ENCODE measurements around the gene NBPF15.
A peak's percentile ranks its signal among the peaks of the same experiment; 100 is the strongest.
"Not testable (repeated sequence)": the region's sequence is repeated elsewhere in the genome, so short reads cannot be mapped to it uniquely, and the experiment has no call there.

NBPF15 gene, protein sequence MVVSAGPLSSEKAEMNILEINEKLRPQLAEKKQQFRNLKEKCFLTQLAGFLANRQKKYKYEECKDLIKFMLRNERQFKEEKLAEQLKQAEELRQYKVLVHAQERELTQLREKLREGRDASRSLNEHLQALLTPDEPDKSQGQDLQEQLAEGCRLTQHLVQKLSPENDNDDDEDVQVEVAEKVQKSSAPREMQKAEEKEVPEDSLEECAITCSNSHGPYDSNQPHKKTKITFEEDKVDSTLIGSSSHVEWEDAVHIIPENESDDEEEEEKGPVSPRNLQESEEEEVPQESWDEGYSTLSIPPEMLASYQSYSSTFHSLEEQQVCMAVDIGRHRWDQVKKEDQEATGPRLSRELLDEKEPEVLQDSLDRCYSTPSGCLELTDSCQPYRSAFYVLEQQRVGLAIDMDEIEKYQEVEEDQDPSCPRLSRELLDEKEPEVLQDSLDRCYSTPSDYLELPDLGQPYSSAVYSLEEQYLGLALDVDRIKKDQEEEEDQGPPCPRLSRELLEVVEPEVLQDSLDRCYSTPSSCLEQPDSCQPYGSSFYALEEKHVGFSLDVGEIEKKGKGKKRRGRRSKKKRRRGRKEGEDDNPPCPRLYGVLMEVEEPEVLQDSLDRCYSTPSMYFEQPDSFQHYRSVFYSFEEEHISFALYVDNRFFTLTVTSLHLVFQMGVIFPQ

DNA sequence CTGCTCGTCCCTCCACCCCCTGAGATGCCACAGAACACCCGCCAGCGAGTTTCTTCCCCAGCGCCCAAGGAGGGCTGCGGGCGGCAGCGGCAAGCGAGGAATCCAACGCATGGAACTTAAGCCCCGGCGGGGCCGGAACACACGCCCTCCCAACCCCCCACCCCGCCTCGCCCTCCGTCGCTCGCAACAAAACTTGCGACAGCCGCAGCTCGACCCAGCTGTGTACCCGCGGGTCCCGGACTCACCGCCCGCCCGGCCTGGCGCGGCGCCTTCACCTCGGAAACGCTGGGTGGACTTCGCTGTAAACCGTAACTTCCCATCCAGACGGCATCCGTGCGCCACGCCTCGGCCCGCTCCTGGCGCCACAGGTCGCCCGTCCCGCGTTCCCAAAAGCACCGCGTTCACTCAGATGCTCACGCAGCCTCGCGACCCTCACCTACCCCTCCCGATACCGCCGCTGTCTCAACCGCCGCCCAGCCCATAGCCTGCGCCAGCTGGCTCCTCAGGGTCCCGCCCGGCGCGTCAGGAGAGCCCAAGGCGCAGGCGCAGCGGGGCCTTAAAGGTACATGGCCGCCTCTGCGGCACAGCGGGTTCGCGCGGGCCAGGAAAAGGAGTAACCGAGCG is at the start of gene NBPF15:
TSS of gene NBPF15 (minus strand) at position 534 of the 624 bp plus-strand sequence. CDS start 21,666 bp downstream, outside the sequence.
- DNase-seq (ENCODE audit: low read depth), result peak; percentile 61

DNA sequence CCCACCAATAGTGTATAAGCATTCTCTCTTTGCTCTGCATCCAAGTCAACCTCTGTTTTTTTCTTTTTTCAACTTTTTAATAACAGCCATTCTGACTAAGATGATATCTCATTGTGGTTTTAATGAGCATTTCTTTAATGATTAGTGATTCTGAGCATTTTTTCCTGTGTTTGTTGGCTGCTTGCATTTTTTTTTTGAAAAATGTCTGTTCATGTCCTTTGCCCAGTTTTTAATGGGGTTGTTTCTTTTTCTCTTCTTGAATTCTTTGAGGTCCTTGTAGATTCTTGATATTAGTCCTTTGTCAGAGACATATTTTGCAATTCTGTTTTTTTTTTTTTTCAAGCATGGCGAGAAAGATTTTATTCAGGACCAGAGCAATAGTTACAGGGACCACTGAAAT is 35.0 kb upstream of the NBPF15 start:
- DNase-seq (ENCODE audit: low read depth), result not testable (repeated sequence)

DNA sequence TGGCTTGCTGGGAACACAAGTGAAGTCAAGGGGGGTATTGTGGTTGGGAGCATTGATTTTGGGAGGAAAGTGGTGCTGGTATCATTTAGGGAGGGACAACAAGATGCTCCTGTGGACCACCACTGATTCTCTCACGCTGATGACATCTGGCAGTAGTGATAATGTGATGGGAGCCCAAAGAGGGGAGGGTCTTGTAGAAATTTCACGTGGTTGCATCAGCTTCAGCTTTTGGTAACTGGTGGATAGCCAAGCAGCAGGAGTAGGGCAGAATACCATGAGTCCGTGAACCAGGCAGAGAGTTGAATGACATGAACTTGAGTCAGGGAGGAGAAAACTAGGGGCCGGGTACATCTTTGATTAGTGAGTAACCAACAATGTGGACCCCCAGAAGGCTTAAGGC is 32.7 kb upstream of the NBPF15 start:
- DNase-seq (ENCODE audit: low read depth), result not testable (repeated sequence)

DNA sequence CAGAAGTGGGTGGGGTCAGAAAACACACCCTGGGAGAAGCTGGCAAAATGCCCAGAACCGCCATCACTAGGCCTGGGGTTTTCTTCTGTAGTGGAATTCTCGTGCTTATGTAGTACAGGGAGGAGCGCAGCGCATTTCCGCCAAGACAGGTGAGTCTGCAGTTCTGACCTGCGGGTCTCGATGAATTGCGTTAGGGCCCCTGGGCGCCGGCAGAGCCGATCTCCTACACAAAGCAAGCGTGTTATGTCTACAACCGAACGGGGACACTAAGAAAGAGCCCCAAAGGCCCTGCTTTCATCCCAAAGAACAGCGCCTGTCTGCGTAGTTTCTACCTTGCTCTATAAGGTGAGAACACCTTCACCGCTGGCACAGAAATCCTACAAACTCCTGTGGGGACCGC is 28.9 kb upstream of the NBPF15 start:
- DNase-seq (ENCODE audit: low read depth), result not testable (repeated sequence)

DNA sequence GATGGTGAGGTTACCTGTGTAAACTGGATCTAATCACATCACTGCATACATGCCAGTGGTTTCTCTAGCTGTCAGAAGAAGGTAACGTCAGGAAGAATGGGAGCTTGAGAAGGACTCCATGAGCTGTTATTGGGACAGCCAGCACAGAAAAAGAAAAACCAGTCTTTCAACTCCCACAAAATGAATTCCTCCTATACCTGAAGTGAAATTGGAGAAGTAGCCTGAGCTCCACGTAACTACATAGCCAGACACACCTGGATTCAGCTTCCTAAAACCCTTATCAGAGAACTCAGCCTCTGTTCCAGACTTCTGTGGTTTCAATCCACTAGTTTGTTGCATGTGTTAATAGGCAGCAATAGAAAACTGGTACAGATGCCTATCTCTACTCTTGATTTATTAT is 25.5 kb upstream of the NBPF15 start:
- DNase-seq (ENCODE audit: low read depth), result not testable (repeated sequence)

DNA sequence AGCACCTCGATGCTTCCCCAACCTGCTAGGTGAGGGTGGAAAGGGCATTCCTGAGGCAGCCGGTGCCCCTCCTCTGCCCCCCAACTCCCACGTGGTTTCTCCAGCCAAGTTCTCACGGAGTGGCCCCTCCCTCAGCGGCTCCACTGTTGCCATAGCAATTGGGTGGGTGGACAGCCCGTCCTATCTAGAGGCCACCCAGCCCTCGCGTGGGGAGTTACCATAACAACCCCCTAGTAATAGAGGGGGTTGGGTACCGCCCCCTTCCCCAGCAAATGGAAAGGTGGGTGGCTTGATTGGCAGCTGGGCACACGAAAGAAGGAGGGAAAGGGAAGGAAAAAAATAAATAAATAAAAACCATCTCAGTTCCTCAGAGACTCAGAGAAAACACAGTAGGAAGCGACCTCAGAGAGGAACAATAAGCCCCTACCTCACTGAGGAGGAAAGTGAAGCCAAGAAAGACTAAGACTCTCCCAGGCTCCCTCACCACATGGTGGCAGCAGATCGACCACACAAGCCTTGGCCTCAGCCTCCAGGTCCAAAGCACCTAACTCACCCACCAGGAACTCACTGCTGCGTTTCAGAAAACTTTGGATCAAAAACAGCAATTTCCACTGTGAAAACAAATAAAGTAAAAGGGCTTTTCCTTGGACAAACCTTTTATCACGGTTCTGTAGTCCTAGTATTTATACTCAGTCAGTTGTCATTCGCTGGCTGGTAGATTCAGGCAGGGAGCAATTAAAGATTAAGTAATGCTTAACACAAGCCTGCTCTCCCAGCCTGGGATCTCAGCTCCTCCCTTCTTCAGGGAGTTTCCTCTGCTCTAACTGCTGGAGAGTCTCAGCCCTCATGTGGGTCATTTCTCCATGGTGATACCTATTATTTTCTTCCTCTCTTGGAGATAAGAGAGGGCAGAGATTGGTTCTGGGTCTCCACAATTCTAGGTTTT is 23.9 kb upstream of the NBPF15 start:
- DNase-seq (ENCODE audit: low read depth), result not testable (repeated sequence)

DNA sequence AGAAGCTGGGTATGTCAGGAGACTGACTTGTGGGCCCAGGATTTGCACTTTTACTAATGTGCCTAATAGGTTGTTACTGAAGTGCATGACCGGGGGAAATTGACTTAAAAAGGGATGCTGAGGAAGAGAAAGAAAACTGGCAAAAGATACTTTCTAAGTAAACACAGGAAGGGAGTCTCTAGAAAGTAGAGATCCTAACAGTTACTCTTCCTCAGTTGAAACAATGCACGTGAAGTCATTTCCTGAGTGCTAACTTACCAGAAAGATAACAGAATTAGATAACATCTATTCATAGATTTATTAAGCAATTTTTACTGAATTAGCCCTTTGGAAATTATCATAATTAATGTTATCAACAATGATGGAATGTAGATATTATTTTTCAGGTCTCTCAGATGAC is 12.4 kb upstream of the NBPF15 start:
- DNase-seq (ENCODE audit: low read depth), result not testable (repeated sequence)

DNA sequence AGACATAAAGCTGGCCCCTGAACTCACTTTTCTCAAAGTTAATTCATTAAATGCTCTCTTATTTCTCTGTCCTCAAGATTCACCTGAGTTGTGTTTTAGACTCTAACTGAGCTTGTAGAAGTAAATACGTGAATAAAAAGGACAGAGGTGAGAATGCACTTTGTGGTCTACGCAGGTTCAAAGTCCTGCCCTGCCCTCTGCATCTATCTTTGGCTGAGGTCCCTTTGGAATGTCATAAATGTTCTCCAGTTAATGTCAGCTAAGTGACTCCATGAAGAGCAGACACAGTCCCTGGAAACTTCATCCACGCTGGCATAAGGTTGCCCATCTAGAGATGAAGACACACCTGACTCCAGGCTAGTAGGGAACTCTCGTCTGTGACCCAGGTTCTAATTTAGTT is 10.0 kb upstream of the NBPF15 start:
- not testable (repeated sequence) for DNase-seq (ENCODE audit: low read depth)

DNA sequence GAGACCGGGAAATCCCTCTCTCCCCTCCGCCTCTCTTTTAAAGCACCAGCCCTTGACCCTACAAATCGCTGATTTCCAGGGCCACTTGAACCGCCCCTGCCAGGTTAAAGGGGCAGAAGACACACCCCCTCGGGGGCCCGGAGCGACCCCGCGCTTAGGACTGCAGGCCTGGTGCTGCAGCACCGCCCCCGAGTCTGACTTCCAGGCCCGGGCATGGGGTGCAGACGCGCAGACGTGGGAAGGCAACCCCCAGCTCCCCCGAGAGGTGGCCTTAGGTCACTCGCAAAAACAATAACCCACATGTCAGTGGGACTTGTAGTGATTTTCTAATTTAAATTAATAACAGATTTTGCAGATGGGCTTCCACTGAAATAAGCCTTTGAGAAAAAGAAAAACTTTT is 309 bp upstream of the NBPF15 start:
- not testable (repeated sequence) for DNase-seq (ENCODE audit: low read depth)

DNA sequence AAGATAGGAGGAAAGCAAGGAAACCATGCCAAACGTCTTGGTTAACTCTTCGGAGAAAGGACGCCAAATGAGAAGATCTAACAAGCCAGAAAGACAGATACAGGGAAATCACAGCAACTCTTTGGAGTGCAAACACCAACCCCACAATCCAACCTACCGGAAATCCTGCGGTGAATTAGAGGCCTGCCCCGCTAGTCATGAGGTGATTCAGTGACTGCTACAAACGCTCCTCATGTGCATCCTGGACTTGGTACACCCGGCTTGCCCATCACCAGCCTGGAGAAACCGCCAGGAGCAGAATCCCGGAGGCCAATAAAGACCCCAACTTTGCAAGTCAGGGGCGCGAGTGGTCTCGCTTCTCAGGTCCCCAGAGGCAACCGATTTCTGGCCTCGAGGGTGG is 783 bp downstream of the NBPF15 start:
- DNase-seq (ENCODE audit: low read depth), result not testable (repeated sequence)

DNA sequence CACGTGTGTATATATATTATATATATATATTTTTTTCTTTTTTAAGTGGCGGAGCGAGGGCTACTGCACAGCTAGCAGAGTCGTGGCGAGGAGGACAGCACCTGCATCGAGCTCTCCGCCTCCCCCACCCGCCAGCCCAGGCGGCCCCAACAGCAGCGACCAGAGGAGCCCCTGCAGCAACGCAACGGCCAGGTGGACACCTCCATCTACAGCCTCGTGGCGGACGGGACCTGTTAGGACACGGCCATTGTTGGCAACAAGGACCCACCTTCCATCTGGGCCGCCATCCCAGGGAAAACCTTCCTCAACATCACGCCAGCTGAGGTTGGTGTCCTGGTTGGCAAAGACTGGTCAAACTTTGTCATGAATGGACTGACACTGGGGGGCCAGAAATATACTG is 19.1 kb downstream of the NBPF15 start:
- DNase-seq (ENCODE audit: low read depth), result not testable (repeated sequence)

DNA sequence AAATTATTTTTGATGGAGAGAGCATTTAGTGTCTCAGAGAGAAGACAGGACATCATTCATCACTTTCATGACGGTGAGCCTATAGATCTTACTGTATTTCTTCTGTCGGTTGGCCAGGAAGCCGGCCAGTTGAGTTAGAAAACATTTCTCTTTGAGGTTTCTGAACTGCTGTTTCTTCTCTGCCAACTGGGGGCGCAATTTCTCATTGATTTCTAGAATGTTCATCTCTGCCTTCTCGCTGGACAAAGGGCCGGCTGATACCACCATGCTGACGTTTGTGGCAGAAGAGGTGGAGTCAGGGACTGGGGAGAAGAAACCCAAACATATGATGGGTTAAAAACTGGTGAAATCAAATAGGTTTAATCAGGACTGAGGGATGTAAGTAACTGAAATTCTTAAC is 21.7 kb downstream of the NBPF15 start:
- DNase-seq (ENCODE audit: low read depth), result not testable (repeated sequence)

DNA sequence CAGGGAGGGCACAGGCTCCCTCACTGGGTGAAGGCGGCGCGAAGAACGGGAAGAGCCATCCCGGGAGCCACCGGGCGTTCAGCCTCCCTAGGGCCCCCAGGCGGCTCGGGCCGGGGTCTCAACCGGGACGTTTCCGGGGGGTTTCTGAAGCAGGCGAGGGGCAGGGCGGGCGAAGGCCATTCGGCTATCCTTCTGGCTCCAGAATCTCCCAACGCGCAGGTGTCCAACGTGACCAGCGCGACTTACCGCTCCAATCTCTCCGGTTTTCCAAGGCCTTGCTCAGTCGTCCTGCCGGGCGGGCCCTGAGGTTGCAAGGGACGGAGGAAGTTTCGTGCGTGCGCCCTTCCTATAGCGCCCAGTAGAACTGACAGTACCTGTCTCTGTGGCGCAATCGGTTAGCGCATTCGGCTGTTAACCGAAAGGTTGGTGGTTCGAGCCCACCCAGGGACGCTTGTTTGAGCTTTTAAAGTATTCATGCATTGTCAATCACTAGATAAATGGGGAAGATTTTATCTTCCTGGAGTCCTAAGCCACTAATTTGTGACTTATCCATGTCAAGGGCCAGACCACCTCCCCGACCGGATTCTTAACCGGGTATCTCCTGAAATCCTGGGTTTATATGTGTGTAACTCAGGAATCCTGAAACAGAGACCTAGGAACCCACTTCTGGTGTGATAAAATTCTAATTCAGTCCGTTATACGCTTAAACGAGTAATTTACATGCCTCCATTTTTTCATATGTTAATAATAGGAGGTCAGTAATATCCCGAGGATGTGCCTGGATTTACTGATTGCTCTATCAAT is 42.4 kb downstream of the NBPF15 start:
- peak; percentile 67 for DNase-seq (ENCODE audit: low read depth)

DNA sequence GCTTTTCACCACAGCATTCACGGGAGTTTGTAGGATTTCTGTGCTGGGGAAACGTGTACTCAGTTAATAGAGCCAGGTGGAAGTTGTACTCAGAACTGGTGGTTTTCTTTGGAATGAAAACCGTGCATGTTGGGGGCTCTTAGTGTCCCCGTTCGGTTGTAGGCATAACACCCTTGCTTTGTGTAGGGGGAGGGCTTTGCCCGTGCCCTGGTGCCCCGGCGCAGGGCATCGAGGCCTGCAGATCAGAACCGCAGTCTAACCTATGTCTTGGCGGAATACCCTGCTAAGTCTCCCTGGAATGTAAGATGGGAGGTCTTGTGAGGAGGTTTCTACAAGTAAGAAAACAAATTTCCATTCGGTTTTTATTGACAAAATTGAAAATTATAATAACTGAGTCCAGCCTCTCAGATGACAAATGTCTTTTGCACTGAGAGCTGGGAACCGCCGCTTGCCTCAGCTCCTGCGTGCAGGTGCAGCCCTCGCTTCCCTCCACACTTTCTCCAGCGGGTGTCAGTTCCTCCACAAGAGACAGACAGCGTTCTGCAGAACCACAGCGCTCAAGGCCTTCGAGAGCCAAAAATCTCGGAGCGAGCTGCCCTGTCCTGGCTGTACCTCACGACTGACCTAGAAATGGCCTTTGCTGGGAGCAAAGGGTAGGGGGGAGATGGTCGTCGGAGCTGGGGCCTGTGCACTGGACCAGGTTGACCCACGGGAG is 47.9 kb downstream of the NBPF15 start:
- DNase-seq (ENCODE audit: low read depth), result not testable (repeated sequence)

DNA sequence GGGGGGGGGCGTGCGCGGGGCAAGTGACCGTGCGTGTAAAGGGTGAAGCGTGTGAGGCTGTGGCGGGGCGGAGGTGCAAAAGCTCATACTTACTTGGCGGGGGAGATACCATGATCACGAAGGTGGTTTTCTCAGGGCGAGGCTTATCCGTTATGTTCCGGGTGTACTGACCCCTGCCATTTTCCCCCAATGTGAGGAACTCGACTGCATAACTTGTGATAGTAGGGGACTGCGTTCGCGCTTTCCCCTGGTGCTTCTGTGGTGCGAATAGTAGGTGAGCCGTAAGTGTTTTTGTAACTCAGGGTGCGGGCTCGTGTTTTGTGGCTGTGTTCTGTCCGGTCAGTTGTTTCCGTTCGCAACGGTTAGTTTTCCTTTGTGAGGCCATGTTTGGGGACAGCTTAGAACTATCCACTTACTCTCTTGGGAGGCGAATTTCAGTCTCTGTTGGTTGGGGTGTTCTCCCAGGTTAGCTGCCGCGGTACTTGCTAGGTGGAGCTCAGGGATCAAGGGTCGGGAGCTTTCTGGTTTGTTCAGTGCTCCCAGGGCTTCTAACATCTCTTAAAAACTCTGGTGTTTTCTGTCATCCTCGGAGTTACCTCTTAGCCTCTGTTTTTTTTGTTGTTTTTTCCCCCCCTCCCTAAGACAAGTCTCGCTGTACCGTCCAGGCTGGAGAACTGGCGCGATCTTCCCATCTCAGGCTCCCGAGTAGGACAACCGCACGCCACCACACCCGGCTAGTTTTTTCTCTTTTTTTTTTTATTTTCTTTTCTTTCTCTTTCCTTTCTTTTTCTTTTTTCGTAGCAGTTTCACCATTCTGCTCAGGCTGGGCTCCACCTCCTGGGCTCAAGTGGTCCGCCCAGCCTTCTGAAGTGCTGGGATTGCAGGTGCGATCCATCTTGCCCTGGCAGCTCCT is 48.7 kb downstream of the NBPF15 start:
- DNase-seq (ENCODE audit: low read depth), result peak; percentile 99

DNA sequence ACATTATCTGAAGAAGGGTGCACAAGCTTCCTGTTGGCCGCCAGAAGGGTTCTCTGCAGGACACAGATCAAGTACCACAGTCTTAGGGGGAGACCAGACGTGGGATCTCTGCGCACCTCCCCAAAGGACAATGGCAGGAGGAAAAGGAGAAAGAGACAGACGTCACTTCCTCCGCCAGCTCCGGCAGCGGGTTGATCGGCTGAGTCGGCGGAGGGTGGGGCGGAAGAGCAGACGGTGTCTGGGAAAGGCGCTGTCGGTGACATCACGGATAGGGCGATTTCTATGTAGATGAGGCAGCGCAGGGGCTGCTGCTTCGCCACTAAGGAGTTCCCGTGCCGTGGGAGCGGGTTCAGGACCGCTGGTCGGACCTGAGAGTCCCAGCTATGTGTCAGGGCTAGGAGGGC is 49.4 kb downstream of the NBPF15 start:
- DNase-seq (ENCODE audit: low read depth), result peak; percentile 88

DNA sequence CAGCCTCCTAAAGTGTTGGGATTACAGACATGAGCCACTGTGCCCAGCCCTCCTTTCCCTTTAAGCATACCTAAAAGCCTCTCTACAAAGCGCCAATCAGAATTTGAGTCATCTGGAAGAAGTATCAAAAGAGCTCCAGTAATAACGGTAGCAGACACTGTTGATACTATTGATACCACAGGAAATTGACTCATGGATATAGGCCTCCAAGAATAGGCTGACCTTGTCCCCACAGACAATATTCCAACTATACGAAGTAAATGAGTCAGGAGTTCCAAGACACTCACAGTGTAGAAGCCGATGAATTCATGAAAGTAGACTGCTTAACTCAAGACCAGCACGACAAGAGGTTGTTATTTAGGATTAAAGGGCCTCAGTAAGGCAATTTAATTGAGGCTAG is 58.7 kb downstream of the NBPF15 start:
- DNase-seq (ENCODE audit: low read depth), result not testable (repeated sequence)

DNA sequence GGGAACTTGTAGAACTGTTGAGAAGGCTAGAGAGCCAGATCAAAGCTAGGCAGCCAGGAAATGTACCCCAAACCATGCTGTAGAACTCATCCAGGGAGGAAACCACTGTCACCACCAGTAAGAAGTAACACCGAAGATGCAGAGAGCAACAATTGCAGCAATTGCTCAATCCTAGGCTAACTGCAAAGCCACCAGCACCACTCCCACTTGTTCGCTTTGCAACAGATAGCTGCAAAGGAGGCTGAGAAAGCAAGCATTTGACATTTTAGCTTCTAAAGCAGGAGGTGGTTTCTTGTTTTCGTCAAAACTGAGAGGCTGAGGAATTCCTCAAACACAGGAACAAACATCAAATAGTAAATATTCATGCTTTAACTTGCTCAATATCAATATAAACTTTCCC is 89.8 kb downstream of the NBPF15 start:
- not testable (repeated sequence) for DNase-seq (ENCODE audit: low read depth)

All from EH (cell line).